22Rv1 (cell line): Measurements from ENCODE around the gene YPEL1.

ENCODE experiments used
- H3K27ac ChIP-seq: fragments of 450-650 bp; 2 replicates; pipeline ENCODE4 v1.5.1; 2017
- ZFX ChIP-seq: fragments of 450-650 bp; IDR thresholded peaks from 2 replicates; pipeline ENCODE4 v1.6.1; 2017; ENCODE audit warnings: antibody characterized with exemption, borderline replicate concordance
- TF ChIP-seq, protein P1 (sequence below): fragments of 450-650 bp; IDR thresholded peaks from 2 replicates; pipeline ENCODE4 v1.5.1; 2017; ENCODE audit warnings: mild to moderate bottlenecking

The YPEL1 gene

DNA sequence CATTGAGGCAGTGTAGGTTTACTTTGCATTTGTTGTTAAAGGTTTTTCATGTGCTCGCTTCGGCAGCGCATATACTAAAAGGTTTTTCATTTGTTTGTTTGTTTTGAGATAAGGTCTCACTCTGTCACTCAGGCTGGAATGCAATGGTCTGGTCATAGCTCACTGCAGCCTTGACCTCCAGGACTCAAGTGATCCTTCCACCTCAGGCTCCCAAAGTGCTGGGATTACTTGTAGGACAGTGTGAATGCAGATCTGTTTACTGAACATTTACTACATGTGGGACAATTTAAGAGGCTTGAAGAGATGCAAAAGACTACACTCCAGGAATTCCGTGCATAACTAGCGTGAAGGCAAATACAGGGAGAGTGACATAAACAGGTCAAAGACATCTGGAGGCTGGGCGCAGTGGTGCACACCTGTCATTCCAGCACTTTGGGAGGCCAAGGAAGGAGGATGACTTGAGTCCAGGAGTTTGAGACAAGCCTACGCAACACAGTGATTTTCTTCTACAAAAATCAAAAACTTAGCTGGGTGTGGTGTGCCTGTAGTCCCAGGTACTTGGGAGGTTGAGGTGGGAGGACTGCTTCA, 34.1 kb downstream of the YPEL1 start:
- H3K27ac ChIP-seq = no peak overlapping the region
- TF ChIP-seq, protein P1, sequence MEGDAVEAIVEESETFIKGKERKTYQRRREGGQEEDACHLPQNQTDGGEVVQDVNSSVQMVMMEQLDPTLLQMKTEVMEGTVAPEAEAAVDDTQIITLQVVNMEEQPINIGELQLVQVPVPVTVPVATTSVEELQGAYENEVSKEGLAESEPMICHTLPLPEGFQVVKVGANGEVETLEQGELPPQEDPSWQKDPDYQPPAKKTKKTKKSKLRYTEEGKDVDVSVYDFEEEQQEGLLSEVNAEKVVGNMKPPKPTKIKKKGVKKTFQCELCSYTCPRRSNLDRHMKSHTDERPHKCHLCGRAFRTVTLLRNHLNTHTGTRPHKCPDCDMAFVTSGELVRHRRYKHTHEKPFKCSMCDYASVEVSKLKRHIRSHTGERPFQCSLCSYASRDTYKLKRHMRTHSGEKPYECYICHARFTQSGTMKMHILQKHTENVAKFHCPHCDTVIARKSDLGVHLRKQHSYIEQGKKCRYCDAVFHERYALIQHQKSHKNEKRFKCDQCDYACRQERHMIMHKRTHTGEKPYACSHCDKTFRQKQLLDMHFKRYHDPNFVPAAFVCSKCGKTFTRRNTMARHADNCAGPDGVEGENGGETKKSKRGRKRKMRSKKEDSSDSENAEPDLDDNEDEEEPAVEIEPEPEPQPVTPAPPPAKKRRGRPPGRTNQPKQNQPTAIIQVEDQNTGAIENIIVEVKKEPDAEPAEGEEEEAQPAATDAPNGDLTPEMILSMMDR = no peak
- TF ChIP-seq ZFX = no peak

DNA sequence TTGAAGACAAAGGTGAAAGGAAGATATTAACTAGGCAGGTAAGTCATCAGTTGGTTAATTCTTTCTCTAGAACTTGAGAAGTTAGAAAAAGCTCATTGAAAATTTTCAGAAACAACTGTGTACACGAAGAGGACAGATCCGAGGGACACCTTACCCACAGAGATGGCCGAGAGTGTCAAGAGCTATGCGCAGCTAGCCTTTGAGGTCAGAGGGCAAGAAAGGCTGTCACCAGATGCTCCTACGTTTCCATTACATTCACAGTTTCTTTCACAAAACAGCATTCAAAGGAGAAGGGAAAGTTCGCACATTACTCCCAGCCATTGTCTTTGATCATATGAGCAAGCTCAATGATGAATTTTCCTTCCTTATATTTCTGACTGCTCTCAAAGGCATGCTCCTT, 34.8 kb downstream of the YPEL1 start:
- no peak overlapping the region for H3K27ac ChIP-seq
- no peak for TF ChIP-seq ZFX
- TF ChIP-seq, protein P1 = no peak

DNA sequence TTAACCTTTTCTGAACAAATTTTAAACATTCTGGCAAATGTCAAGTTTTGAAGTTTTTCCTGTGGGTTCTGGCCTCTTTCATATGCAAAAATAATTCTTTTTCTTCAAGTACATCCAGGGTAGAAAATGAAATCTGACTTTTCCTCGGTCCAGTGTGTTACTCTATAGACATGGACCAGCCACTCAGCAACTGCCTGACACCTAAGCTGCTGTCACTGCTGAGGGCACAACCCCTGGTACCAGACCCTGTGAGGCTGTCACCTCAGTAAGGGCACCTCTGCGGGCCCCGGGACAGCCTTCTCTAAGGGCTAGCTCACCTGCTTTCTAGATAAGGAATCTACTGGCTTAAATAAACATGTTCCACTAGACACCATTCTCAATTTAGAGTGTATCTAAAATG, 36.0 kb downstream of the YPEL1 start:
- TF ChIP-seq, protein P1 = no peak
- no peak for TF ChIP-seq ZFX

DNA sequence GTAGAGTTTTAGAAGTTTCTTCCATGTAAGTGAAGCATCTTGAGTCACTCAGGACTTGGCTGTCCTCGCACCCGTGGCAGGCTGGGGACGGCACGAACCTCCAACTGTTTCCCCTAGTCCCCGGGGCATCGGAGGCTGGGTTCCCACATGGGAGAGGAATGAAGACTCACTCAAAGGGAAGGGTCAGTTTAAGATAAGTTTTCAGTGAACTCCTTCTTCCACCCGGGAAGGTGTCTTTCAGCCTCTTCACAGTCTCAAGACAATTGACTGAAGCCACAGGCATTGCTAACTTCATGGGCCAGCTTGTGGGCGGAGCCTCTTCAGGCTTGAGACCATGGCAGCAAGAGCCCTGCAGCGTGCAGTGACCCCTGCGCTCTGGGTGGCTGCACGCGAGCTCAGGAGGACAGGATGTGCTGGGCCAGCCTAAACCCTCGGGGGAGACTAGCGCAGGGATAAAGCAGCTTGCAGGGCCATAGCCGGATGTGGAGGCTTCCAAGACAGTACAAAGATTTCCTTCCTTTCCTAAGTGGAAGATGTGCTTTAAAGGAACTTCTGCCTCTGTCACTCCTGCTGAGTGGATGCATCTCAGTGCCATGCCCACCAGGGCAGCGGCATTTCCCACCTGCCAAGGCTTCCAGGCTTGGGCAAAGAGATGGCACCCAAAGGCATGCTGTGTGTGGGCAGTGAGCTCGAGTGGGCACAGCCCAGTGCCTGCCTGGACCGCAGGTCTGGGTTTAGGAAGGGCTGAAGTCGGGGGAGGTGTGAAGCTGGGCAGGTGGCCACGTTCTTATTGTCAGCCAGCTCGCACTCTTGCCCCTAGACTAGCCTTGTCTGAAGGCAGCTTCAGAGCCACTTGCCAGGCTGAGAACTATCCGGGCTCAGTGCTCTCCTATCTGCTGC, 36.9 kb downstream of the YPEL1 start:
- H3K27ac ChIP-seq = no peak overlapping the region
- TF ChIP-seq ZFX = no peak
- TF ChIP-seq, protein P1 = no peak

More for the DNA sequence above, 36.0 kb downstream of the YPEL1 start:
- no peak overlapping the region for H3K27ac ChIP-seq

DNA sequence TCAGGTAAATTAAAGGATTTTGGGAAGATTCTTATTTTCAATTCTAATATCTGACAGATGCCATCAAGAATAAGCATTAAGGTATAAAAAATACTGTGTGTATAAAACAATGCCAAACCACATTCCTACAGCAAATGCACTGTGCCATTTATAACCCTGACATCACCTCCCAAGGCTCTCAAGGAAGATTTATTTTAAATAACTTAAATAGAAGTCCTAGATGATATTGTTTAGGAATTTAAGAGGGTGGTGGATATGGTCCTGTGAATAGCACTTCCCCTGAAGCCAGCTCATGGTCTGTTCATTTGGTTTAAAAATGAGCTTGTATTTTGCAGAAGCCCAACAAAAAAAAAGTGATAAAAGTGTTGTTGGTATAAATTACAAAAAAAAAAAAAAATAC, 37.7 kb downstream of the YPEL1 start:
- H3K27ac ChIP-seq = no peak overlapping the region
- TF ChIP-seq ZFX = no peak
- TF ChIP-seq, protein P1 = no peak

DNA sequence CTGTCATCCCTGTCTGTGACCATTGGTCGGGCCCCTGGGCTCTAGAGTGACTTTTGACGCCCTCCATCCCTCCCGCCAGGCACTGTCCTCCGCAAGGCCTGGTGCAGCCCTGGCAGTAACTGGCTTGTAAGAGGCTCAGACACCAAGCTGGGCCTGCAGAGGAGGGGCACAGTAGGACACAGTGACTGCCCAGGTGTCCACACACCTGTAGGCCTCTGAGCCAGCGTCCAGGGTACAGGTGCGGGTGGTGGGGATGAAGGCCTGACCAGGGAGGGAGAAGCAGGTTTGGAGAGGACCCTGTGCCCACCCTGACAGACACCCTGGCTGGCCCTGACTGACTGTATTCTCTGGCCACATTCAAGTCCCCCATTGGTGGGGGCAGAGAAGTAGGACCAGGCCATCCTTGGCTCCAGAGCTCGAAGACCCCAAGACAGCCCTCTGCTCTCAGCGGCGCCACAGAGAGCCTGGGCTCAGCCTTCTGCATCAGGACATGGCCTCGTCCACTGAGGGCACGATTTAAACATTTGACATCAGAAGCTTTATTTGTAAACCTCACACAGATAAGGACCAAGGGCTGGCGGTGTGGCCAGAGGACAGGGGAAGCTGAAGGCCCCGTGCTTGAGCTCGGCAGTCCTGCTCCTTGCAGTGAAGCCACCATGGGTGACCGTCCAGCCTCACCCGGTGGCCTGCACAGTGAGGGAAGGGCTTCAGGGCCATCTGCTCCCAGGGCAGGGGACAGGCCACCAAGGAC, 38.4 kb downstream of the YPEL1 start:
- TF ChIP-seq, protein P1 = no peak
- no peak for TF ChIP-seq ZFX
- H3K27ac ChIP-seq = no peak overlapping the region
